Smooth muscle cell (in vitro differentiated cells): ENCODE results near the gene TOR1B. TPM values are rescaled to one million over a fixed set of nuclear protein-coding genes. Genes with fewer than 3 reads are reported as not detected.

Experiments used
- DNase-seq: peaks from one replicate; lab custom pipeline; 2025; ENCODE audit not compliant: unreplicated experiment; lab: John Stamatoyannopoulos, UW
- H2AFZ ChIP-seq: fragments of 200-600 bp; sonication (generic); 2 replicates; pipeline ENCODE4 v1.6.0; 2016; ENCODE audit warnings: antibody characterized with exemption, low read depth, mild to moderate bottlenecking
- H3F3A ChIP-seq: fragments of 200-600 bp; sonication (generic); 2 replicates; pipeline ENCODE4 v1.6.0; 2017; ENCODE audit warnings: antibody characterized with exemption, low read depth
- H3K27ac ChIP-seq: fragments of 200-600 bp; sonication (generic); 2 replicates; pipeline ENCODE4 v1.5.1; 2016; ENCODE audit warnings: low read depth, mild to moderate bottlenecking
- H3K27me3 ChIP-seq: fragments of 200-600 bp; sonication (generic); 2 replicates; pipeline ENCODE4 v1.6.1; 2016; ENCODE audit warnings: low read depth, mild to moderate bottlenecking
- H3K36me3 ChIP-seq: fragments of 200-600 bp; sonication (generic); 2 replicates; pipeline ENCODE4 v1.5.1; 2016; ENCODE audit warnings: low read depth
- H3K4me1 ChIP-seq: fragments of 200-600 bp; sonication (generic); 2 replicates; pipeline ENCODE4 v1.5.1; 2016; ENCODE audit warnings: low read depth
- H3K4me2 ChIP-seq: fragments of 200-600 bp; sonication (generic); 2 replicates; pipeline ENCODE4 v1.6.0; 2016; ENCODE audit warnings: mild to moderate bottlenecking
- H3K4me3 ChIP-seq: fragments of 200-600 bp; sonication (generic); 2 replicates; pipeline ENCODE4 v1.5.1; 2016; ENCODE audit warnings: mild to moderate bottlenecking
- H3K79me2 ChIP-seq: fragments of 200-600 bp; sonication (generic); 2 replicates; pipeline ENCODE4 v1.6.0; 2016; ENCODE audit warnings: low read depth, mild to moderate bottlenecking
- H3K9ac ChIP-seq: fragments of 200-600 bp; sonication (generic); 2 replicates; pipeline ENCODE4 v1.6.0; 2016; ENCODE audit warnings: low read depth
- H3K9me3 ChIP-seq: fragments of 200-600 bp; sonication (generic); replicated peaks from 2 replicates; pipeline ENCODE4 v1.5.1; 2016; ENCODE audit warnings: low read depth
- H4K20me1 ChIP-seq: fragments of 200-600 bp; sonication (generic); 2 replicates; pipeline ENCODE4 v1.6.0; 2016; ENCODE audit warnings: low read depth
- CTCF ChIP-seq: fragments of 200-600 bp; sonication (generic); IDR thresholded peaks from 2 replicates; pipeline ENCODE4 v1.5.1; 2017; ENCODE audit warnings: borderline replicate concordance, mild to moderate bottlenecking, antibody characterized with exemption; ENCODE audit not compliant: insufficient read depth, poor library complexity, severe bottlenecking
- WGBS: methylation state at CpG from one replicate; pipeline ENCODE4 v1.1.7; 2016; ENCODE audit warnings: low lambda C conversion rate; 5-methylcytosine and 5-hydroxymethylcytosine counted together
- polyA plus RNA-seq: library from polyadenylated mRNA; unstranded; fragments of >200 nt; fragmentation: Nextera tagmentation; extraction: Ambion mirVana; gene quantifications from 2 replicates; pipeline ENCODE4 v1.2.1, GENCODE V29; 2016
- total RNA-seq: library from RNA; depleted of rRNA; stranded (reverse); fragments of >200 nt; gene quantifications from 2 replicates; pipeline ENCODE4 v1.2.3, GENCODE V29; 2014

The TOR1B gene
- total and polyA plus RNA-seq, 2 experiments from 2014 or later: 10.3 to 60.0 TPM

- Histone ChIP-seq H3K4me2 (peak overlapping the region; percentile 64), H3K9ac (peak overlapping the region; percentile 59), H4K20me1 (no peaks in the 10 kb centered on the region)
Measured at GRCh38 chr9:129776566-129776937, 26.4 kb upstream of the TOR1B start.

GRCh38 chr9:129776938-129777768, 25.8 kb upstream of the TOR1B start:
- no peaks in the 10 kb centered on the region for H3K9me3 ChIP-seq
- H3K27me3 ChIP-seq: no peaks in the 10 kb centered on the region
- H3F3A ChIP-seq: peaks cover 11% of the 10 kb centered on the region
- H3K4me2 ChIP-seq: peak overlapping the region; percentile 64
- no peaks in the 10 kb centered on the region for H3K36me3 ChIP-seq
- no peaks in the 10 kb centered on the region for H4K20me1 ChIP-seq
- H3K79me2 ChIP-seq: no peaks in the 10 kb centered on the region
- no peak overlapping the region for H3K4me3 ChIP-seq
- peaks cover 4% of the 10 kb centered on the region for H3K4me1 ChIP-seq
- H2AFZ ChIP-seq: no peak overlapping the region
- peak overlapping the region; percentile 59 for H3K9ac ChIP-seq
- no peak for TF ChIP-seq CTCF
- H3K27ac ChIP-seq: peak overlapping the region; percentile 91
- WGBS: 15% methylated on average over 16 of the region's 16 CpGs
- DNase-seq: peak; percentile 92

More at GRCh38 chr9:129776566-129776937, 26.4 kb upstream of the TOR1B start:
- WGBS: 67% methylated on average over 8 of the region's 8 CpGs
- TF ChIP-seq CTCF: no peak
- Histone ChIP-seq H3F3A (peaks cover 11% of the 10 kb centered on the region), H3K4me1 (peaks cover 4% of the 10 kb centered on the region), H3K27ac (peak overlapping the region; percentile 91), H2AFZ (no peak overlapping the region), H3K9me3 (no peaks in the 10 kb centered on the region), H3K79me2 (no peaks in the 10 kb centered on the region), H3K27me3 (no peaks in the 10 kb centered on the region), H3K36me3 (no peaks in the 10 kb centered on the region), H3K4me3 (no peak overlapping the region)
- DNase-seq: no peak

- Histone ChIP-seq H3K4me1 (peaks cover 4% of the 10 kb centered on the region), H3K4me3 (no peak overlapping the region), H3K36me3 (no peaks in the 10 kb centered on the region), H3K9ac (no peak overlapping the region), H3K4me2 (peak overlapping the region; percentile 19), H3K27me3 (no peaks in the 10 kb centered on the region), H4K20me1 (no peaks in the 10 kb centered on the region), H3K79me2 (no peaks in the 10 kb centered on the region), H2AFZ (no peak overlapping the region), H3K27ac (peak overlapping the region; percentile 91), H3F3A (peaks cover 11% of the 10 kb centered on the region), H3K9me3 (no peaks in the 10 kb centered on the region)
- 60% methylated on average over 11 of the region's 11 CpGs for WGBS
- DNase-seq: no peak
- TF ChIP-seq CTCF: no peak
Measured at GRCh38 chr9:129777769-129778130, 25.2 kb upstream of the TOR1B start.

GRCh38 chr9:129778469-129778868, 24.5 kb upstream of the TOR1B start:
- WGBS: 94% methylated on average over 3 of the region's 3 CpGs

More at GRCh38 chr9:129778469-129778868, 24.5 kb upstream of the TOR1B start:
- Histone ChIP-seq H3K4me3 (no peak overlapping the region), H3K9ac (no peak overlapping the region), H3K4me2 (no peak overlapping the region), H3K79me2 (no peaks in the 10 kb centered on the region), H3K27ac (no peak overlapping the region), H4K20me1 (no peaks in the 10 kb centered on the region), H3F3A (peaks cover 11% of the 10 kb centered on the region), H3K36me3 (no peaks in the 10 kb centered on the region), H3K4me1 (peaks cover 4% of the 10 kb centered on the region), H3K27me3 (no peaks in the 10 kb centered on the region), H3K9me3 (no peaks in the 10 kb centered on the region), H2AFZ (no peak overlapping the region)
- no peak for TF ChIP-seq CTCF
- DNase-seq: no peak
